ENCODE data around the gene LRP1B.

DNA sequence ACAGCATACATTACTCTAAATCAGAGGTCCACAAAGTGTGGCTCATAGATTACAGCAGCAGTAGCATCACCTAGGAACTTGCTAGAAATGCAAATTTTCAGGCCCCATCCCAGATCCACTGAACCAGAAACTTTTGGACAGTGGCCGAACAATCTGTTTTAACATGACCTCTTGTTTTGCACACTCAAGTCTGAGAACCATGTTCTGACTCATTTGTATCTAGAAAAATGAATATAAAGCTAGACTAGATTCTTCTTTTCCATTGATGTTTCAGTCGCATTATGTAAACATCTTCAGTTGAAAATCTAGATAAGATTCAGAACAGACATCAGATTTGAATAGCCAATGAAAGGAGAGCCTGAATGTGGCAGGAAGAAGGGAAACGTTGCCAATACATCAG is 608.8 kb downstream of the LRP1B start:
- TF ChIP-seq, protein P1, sequence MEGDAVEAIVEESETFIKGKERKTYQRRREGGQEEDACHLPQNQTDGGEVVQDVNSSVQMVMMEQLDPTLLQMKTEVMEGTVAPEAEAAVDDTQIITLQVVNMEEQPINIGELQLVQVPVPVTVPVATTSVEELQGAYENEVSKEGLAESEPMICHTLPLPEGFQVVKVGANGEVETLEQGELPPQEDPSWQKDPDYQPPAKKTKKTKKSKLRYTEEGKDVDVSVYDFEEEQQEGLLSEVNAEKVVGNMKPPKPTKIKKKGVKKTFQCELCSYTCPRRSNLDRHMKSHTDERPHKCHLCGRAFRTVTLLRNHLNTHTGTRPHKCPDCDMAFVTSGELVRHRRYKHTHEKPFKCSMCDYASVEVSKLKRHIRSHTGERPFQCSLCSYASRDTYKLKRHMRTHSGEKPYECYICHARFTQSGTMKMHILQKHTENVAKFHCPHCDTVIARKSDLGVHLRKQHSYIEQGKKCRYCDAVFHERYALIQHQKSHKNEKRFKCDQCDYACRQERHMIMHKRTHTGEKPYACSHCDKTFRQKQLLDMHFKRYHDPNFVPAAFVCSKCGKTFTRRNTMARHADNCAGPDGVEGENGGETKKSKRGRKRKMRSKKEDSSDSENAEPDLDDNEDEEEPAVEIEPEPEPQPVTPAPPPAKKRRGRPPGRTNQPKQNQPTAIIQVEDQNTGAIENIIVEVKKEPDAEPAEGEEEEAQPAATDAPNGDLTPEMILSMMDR (IDR thresholded peaks at IDR 0.05; ENCODE audit: borderline replicate concordance, extremely low read depth, low read length, poor library complexity, severe bottlenecking): no peak
- TF ChIP-seq EZH2 (IDR thresholded peaks at IDR 0.05; ENCODE audit: borderline replicate concordance, low read depth, low read length, severe bottlenecking): no peak

All from DND-41 (cell line).